GM19025 (cell line): ENCODE measurements around the gene MOB3B.
"Not testable (repeated sequence)": the region's sequence is repeated elsewhere in the genome, so short reads cannot be mapped to it uniquely, and the experiment has no call there.

Source experiments
- ATAC-seq: cut with Tn5 transposase; IDR thresholded peaks from one replicate; pipeline ENCODE4 v1.9.1; 2021; ENCODE audit warnings: mild to moderate bottlenecking, low read depth, moderate library complexity; ENCODE audit not compliant: unreplicated experiment

The MOB3B gene

DNA sequence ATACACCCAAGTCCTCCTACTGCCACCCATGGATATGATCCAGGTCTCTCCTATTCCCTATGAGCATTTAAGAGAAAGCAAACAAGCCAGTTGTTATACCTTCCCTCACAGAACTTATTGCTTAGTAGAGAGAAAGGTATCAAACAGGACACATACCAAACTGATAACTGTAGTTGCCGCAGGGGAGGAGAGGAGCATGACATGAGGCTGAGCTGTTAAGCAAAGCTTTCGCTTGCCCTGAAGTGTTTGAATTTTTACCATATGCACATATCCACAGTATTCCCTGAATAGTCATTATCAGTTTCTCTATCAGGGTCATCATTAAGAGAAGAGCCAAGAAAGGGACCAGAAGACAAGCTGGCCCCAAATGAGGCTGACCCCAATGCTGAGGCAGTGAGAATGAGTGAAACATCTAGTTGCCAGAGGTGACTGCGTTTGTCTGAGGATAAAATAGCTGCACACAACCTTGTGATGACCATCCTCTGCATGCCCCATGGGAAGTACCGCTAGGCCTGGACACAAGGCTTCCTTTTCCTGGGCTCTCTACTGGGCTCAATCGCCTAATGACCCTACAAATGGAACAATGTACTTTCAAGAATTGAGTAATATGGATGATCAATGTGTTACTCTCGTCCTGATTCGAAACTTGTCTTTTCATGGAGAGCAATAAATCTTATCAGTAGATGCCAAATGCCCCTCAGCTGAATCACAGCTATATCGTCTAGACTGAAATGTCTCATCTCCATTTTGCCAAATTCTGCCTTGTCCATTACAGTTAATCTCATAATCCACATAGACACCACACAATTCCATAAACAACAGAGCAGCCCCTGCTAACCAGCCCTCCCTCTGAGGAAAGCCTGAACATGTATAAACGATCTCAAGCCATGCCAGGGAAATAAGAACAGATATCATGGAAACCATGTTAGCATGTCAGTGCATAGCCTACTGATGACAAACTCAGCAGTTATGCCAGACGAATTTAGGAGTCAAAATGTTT, 9.8 kb downstream of the MOB3B start:
- ATAC-seq, result no peak

DNA sequence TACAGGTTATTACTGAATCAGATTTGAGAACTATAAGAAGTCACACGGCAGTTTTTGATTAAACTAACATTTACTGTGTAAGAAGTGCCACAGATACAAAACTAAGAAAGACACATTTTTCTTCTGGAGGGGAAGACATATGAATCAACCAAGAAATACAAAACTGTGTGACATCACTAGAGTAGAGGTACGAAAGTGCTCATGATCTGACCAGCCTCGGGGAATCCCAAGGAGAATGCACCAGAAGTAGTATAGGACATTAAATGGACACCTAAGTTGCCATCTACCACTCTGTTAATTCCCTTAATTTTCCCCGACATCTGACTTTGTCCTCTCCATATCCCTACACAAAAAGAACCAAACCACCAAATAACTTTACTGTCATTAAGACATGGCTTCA, 10.8 kb downstream of the MOB3B start:
- no peak for ATAC-seq

DNA sequence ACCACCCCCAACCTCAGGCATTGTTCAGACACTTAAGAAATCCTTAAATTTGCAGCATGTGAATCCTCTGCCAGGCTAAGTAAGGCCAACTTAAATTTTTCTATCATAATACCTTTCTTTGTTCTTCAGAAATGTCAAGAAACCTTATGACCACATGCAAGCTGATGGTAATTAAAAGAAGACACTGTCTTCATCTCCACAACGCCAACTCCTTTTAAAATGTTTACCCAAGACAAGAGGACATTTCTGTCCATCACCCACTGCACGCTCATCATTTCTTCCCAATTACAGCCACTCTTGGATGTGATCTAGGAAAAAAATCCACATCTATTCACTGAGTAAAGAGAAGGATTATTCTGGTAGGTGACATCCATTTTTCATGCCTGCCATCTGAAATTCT, 11.6 kb downstream of the MOB3B start:
- no peak for ATAC-seq

DNA sequence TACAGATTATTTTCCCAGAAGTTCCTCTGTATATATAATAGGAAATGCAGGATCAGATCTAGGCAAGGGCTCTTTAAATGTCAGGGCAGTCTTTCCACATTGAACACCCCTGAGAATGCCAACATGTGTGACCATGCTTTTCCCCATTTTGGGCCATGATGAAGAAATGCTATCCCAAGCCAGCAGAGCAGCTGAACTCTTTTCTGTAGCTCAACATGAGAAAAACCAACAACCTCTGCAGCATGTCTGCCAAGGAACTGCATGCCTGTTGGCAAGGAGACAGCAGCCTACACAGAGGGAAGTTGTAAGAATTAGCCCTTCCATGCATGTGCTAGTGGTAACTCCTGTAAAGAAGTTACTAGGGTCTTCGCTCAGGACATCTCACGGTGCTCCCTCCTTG, 15.1 kb downstream of the MOB3B start:
- no peak for ATAC-seq

DNA sequence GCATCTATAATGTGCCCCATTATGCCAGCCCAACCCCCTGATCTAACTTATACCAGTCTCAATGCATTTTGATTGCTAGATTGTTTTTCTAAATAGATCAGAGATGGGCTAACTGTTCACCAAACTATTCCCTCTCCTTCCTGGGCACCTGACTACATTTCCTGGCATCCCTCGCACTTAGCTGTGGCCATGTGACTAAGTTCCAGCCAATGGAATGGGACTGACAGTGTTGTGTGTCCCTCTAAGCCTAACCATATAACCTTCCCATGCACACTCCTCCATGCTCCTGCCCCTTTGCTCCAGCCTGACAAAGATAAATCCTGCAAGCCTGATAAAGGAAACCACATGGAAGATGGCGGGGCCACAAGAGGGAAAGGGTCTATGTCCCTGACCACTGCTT, 17.8 kb downstream of the MOB3B start:
- no peak for ATAC-seq

DNA sequence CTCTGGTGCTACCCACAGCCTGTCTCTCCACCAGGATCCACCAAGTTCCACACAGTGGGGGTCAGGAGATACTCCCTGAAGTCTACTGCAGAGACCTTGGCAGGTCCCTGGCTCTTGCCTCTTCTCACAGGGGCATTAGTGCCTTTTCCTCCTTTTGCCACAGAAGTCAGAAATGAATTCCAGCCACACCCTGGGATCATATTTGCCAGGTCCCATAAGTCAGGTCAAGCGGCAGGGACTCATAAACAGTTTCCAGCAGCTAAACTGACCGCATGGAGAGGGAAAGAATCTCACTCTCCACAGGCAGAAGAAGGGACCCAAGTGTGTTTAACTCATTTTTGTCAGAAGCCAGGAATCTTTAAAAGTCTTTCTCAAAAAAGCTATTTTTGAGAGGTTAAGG, 18.8 kb downstream of the MOB3B start:
- no peak for ATAC-seq

DNA sequence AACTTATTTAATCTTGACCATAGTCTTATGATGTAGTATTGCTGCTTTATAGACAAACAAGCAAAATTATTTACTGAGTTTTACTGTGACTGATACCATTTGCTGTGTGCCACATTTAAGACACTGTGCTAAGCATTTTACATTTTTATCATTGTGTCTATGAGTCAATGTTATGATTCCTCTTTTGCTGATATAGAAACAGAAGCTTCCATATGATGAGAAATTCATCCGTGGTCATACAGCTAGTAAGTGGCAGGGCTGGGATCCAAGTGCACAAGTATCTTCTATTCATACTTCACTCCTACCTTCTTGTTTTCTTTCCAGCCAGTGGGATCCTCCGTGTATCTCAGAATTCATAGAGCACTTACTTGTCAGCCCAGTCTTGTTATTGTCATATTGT, 22.6 kb downstream of the MOB3B start:
- no peak for ATAC-seq

DNA sequence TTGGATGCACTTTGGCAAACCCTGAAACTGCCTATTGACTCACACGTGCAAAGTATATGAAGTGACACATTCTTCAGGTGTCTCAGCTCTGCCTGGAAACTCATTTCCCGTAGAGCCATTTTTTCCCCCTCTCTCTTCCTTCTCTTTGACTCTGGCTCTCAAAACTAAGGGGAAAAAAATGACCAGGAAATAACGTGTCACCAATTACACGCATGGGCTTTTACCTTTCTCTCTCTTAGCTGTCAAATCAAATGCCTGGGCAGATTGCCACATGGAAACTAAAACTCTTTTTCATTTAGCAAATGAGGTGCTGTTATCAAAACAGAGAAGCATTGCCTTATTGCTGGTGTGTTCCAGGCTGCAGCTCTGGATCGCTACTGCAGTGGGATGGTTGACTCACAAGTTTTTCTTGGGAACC, 23.9 kb downstream of the MOB3B start:
- no peak for ATAC-seq

DNA sequence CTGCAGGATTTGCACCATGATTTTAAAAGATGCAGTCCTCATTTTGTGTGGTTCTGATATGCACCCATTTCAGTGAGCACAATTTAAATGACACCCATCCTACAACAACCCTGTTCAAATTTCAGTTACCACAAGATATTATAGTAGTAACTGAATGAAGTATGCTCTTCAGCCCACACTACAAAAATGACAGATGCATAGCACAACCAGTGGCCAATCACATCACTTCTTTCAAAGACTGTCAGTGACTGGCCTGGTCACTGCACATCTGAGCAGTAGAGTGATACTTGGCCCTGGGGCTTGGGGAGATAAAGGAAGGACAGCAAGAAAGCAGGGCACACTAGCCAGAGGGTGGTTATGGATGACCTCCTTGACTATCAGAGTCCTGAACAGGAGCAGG, 25.4 kb downstream of the MOB3B start:
- no peak for ATAC-seq

DNA sequence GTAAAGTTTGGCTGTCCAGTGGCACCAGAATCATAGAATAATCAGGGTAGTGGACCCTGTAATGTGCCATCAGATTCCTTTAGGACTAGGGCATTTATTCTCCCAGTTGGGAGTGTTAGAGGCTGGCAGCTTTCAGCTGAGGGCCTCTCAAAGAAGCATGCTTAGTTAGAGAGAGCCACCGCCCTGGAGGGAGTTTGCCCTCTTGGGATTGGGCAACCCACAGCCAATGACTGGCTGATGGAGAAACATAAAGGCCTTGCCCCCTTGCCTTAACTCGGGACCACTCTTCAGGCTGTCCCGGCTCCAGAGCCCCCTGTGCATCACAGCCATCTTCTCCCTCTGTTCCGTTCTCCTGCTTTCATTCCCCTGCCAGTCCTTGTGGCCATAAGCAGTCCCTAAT, 26.0 kb downstream of the MOB3B start:
- ATAC-seq, result no peak

DNA sequence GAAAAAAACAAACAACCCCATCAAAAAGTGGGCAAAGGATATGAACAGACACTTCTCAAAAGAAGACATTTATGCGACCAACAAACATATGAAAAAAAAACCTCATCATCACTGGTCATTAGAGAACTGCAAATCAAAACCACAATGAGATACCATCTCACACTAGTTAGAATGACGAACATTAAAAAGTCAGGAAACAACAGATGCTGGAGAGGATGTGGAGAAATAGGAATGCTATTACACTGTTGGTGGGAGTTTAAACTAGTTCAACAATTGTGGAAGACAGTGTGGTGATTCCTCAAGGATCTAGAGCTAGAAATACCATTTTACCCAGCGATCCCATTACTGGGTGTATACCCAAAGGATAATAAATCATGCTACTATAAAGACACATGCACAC, 28.7 kb downstream of the MOB3B start:
- ATAC-seq, result not testable (repeated sequence)

DNA sequence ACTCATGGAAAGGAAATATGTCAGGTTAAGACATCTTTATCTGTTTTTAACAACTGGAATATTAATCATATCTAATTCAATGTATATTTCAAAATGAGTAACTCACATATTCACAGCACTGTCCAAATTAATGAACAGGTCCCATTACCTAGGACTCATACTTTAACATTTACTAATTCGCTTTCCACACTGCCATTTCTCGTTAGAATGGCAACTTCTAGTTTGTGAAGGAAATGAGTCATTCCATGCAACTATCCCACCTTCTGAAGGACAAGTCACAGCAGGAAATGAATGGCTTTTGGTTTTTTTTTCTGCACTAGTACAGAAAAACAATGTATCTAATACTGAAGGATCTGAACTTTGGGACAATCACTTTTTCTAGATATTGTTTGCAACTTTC, 30.2 kb downstream of the MOB3B start:
- ATAC-seq, result no peak

DNA sequence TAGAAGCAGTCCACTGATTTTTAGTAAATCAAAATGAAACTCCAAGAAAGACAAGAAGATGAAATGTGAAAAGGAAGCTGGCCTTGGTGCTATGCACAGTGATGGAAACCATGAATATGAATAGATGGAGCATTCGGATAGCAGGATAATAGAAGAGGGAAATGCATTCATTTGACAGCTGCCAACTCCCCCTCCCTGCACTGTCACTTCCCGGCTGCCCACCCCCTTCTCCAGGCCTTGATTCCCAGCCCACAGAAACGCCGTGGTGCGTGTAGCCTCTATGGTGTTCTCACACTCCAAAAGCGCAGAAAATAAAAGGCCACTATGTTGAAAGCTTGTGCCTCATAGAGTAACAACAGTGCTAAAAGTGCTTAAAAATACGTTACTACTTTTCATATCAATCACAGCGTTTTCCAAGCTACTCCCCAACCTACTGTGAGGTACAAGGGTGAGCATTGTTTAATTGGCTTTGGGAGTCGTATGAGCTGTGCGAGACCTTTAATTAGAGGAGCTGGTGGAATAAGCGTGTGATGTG, 31.7 kb downstream of the MOB3B start:
- no peak for ATAC-seq

DNA sequence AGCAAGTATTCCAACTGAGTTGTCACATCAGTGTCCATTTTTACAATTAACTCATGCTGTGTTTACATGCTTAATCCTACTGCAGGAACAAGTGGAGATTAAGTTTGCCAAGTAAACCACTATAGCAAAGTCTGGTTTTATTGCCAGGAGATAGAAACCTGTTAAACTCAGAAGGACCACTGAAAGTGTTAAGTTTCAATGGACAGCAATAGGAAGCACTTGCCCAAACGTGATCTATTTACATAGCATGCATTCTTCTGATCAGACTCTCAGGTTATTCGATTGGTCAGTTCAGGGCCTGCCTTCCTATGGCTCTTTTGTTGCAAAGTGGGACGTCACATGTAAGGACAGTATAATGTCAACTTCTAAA, 33.5 kb downstream of the MOB3B start:
- no peak for ATAC-seq

DNA sequence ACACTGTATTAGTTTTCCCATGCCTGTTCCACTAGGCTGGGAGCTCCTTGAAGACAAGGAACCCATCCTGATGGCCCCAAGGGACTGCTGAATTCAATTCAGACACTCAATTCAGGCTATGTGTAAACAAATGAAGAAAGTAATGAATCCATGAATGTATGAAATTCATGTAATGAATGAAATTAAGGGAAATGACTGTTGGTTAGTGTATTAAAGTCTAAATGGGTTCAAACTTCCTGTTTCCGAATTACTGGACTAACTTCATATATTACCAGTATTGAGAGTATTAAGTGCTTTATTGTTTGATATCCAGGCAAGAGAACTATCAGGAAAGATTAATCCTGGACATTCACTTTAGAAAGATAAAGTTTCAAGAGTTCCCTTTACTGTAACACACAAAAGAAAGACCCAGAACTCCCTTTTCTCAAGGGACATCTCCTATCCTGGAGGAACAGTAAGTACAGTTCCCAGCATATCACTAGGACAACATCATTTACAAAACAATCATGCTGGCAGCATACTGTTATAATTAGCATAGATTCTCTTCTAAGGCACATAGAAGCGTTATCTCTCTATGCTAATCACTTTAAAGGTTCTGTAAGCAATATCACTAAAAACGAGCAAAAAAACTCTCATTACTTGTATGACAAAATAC, 34.0 kb downstream of the MOB3B start:
- ATAC-seq, result no peak

DNA sequence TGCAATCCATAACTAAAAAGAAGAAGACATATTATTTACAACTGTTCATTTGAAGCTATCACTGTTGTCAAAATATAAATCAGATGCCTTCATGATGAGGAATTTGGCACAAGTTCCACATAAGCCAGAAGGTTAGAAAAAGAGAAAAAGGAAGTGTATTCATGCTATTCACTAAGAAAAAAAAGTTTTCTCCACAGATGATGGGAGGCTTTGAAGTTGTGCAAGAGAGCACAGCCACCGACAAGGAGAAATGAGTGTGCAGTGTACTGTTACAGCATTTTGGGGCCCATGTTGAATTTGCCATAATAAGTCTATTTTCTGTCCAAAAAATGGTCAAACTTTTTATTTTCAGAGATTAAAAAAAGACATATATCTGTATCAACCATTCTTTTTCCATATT, 38.5 kb downstream of the MOB3B start:
- no peak for ATAC-seq

DNA sequence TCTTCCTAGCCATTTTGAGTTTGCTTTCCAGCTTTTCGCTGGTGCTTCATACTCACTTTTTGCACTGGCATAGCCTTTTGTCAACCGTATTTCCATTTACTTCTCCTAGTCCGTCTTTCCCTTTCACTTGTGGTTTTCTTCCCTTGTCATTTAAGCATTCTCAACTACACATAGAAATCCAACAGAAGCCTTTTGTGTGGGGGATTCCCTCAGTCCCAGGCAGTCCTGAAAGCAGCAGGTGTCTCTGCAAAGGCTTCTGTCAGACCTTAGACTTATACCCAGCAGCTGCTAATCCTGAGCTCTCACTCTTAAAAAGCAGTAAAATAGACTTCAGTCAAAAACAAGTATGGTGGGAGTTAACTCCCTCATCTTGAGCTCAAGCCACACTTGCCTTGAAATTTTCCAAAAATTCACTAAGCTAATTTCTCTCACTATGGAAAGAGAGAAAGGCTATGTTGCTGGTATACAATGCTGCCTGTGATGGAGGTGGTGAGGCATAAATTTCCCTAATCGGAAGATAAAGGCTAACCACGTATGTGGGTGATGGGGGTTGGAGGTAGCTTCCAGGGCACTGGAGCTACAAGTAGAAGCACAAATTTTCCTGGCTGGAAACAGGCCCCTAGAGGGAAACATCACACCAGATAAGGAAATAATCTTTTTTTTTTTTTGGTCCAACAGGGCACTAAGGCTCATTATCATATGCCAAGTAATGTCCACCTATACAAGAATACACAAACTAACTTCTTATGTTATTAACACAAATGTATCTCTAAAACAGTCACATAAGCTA, 40.3 kb downstream of the MOB3B start:
- ATAC-seq, result peak; percentile 80

DNA sequence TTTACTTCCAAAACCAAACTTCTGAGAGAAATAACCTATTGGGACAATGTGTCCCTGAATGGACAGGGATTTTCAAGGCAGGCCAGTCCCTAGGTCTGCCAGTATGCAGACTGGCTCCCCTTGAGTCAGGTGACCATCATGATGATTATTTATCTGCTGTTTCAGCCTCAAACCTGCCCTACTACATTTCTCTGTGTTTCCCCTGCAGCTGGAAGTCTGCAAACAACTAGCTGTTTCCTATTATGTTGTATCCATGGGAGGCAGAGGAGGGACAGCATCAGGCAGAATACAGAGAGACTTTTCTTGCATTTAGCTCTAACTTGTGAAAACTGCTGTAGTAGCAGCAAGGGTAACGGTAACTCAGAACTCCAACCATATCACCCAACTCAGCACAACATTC, 41.7 kb downstream of the MOB3B start:
- no peak for ATAC-seq

DNA sequence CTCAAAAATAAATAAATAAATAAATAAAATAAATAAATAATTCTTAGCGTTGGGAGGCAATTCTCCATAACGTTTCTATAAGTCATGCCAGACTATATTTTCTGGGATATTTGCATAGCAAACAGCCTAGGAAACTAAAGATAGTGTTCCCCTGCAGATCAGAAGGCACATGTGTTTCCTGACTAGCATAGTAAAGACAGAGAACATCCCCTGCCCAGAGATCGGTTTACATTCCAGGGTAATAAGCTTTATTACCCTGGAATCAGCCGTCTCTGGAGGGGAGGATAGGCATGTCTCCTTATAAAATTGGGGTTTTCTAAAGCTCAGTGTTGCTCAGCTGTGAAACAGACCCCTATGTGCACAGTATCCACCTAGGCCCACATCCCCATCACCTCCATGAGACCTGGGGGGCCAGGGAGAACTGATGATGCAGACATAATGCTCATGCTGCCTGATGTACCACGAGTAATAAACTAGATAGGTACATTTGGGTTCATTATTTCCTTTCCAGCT, 42.4 kb downstream of the MOB3B start:
- ATAC-seq, result no peak

DNA sequence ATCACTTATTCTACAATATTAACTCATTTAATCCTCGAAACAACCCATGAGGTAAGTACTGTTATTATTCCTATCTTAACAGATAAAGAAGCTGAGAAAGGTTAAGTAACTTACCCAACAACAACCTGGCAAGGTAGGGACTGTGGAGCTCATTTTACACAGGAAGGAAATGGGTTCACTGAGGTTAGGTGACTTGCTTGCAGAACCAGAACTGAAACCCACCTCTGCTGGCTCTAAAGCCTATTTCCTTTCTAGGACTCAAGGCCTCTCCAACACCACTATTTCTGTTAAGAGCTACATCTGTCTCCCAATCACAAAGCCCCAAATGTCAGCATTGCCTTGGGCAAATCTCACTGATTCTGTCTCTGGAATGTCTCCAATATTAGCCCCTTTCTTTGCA, 44.5 kb downstream of the MOB3B start:
- peak; percentile 68 for ATAC-seq

DNA sequence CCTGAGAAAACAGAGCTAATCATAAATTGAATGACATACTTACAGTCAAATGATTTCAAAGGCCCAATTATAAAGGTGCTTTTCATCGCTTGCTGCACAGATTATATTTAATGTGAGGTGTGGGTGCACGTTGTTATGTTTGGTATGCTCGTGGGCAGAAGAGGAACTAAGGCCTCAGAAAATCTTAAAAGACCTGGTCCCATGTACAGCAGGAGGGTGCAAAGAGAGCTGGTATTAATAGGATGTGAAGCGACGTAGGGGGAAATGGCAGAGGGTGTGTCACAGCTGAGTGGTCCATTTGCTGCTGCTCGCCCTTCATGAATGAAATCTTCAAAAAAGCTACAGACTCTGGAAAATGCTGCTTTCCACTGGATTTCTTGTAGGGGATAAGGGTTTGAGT, 46.0 kb downstream of the MOB3B start:
- no peak for ATAC-seq
